ENCODE data around the gene RASA2.
A peak's percentile ranks its signal among the peaks of the same experiment; 100 is the strongest.
"Not testable (repeated sequence)": the region's sequence is repeated elsewhere in the genome, so short reads cannot be mapped to it uniquely, and the experiment has no call there.

RASA2 gene

DNA sequence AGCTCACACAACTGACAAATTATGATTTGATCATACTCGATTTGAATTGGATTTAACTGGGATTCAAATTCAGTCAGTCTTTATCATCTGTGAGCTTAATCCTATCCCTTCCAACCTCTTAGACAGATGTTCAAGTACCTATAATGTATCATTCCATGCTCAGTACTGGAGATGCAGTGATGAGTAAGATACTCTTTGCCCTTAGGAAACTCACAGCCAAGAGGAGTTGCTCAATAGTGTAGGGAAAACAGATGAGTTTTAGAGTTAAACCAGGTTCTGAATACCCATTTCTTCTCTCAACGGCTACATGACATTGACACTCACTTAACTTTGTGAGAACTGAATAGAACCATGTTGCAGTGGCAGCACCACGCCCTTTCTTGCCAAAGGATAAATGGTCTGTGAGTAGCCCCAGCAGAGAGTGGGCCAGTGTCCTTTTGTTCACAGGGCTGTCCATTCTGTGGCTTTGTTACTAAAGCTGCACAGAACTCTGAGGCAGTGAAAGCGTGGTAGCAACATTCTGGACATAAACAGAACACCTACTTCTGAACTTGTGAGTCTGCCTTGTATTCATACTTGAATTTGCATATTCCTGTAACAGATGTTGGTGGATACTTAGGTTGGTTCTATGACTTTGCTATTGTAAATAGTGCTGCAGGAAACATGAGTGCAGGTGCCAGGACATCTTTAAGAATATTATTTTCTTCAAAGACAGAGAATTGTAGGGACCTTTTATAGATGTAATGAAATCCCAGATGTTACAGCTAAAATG, 91.6 kb downstream of the RASA2 start:
- peak; percentile 22 for DNase-seq (ENCODE audit: low read depth)

DNA sequence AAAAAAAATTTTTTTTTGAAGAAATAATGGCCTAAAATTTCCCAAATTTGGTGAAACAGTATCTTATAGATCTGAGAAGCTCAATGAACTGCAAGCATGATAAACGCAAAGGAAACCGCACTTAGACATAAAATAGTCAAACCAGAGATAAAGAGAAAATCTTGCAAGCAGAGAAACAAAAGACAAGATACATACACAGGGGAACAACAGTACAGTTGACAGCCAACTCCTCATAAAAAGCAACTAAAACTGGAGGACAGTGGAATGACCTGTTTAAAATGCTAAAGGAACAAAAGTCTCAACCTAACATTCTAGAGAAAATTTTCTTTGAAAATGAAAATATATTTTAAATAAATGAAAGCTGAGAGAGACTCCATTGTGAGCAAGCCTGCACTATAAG, 107.5 kb downstream of the RASA2 start:
- DNase-seq (ENCODE audit: low read depth): no peak

DNA sequence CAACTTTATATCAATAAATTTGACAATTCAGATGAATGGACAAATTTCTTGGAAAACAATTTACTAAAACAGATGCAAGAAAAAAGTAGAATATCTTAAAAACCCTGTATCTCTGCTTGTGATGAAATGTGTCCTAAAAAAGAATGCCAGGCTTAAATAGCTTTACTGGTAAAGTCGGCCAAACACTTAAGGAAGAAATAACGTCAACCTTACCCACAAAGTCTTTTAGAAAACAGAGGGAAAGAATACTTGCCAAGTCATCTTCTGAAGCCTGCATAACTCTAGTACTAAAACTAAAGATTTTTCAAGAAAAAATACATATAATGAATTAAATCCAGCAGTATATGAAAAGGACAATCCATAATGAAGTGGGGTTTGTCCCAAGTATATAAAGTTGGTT, 111.1 kb downstream of the RASA2 start:
- no peak for DNase-seq (ENCODE audit: low read depth)

DNA sequence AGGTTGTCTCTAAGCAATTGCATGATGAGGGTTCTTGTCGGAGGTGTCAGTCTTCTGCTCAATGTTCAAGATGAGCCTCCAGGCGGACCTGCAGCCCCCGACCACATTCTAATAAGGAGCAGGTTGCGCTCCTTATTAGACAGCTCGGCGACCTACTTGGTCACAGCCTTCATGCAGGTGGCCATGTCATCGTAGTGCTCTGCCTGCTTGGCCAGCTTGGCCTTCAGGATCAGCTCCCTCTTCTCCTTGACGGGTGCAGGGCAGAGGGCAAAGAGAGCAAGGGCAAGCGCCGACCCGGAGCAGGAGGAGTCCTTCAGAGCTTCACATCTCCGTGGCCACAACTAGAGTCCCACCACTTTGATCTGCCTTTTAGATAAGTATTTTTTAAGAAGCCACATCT, 113.5 kb downstream of the RASA2 start:
- DNase-seq (ENCODE audit: low read depth): no peak

DNA sequence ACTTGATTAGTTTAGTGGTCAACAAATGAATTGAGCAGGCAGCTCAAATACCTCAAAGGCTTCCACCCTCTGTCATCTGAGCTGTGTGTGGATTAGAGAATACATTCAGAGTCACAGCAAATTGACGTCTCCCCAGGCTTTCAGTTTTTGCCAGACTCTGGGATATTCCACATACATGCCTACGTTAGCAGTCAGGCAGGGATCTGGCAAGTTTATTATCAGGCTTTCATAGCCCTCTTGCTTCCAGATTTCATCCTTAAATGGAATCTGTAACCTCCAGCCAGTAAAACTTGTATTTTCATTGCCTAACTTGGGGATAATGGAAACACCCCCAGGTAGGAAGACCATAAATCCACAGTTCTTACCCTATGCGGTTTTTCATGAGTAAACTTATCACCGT, 115.9 kb downstream of the RASA2 start:
- DNase-seq (ENCODE audit: low read depth): no peak

DNA sequence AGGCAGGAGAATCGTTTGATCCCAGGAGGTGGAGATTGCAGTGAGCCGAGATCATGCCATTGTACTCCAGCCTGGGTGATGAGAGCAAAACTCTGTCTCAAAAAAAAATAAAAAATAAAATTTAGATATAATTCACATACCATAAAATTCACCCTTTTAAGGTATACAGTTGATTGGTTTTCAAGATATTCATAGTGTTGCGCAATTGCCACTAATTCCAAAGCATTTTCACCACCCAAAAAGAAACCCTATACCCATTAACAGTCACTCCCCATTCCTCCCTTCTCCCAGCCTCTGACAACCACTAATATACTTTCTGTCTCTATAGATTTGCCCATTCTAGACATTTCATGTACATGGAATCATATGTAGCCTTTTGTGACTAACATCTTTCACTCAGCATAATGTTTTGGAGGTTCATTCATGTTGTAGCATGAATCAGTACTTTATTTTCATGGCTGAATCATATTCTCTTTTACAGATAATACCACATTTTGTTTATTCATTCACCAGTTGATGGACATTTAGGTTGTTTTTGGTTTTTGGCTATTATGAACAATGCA, 116.7 kb downstream of the RASA2 start:
- no peak for DNase-seq (ENCODE audit: low read depth)

DNA sequence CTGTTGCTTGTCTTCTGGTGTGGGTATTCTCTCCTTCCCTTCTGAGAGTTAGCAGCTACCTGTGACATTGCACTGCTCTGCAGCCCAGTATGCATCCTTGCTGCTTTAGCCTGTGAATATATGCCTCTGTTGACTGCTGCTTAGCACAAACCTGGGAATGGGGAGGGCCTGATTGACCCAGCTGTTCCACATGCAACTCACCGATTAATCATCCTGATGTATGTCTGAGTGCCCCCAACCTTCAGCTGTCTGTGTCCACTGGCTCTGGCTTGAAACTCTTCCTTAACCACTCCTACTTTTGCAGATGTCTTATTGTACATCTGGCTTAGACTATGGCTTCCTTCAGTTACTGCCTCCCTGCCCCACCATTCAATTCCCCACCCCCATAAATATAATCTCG, 119.1 kb downstream of the RASA2 start:
- no peak for DNase-seq (ENCODE audit: low read depth)

DNA sequence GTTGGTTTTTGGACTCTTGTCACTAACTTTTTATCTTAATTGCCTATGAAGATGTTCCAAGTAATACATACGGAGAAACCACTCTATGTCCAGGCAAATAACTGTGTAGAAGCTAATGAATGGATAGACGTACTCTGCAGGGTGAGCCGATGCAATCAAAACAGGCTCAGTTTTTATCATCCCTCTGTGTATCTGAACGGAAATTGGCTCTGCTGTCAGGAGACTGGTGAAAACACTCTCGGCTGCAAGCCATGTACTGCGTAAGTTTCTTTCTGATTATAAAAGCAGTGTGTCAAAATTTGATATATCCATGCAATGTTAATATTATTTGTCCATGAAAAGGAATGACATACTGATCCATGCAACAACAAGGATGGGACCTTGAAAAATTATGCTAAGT, 121.6 kb downstream of the RASA2 start:
- no peak for DNase-seq (ENCODE audit: low read depth)

DNA sequence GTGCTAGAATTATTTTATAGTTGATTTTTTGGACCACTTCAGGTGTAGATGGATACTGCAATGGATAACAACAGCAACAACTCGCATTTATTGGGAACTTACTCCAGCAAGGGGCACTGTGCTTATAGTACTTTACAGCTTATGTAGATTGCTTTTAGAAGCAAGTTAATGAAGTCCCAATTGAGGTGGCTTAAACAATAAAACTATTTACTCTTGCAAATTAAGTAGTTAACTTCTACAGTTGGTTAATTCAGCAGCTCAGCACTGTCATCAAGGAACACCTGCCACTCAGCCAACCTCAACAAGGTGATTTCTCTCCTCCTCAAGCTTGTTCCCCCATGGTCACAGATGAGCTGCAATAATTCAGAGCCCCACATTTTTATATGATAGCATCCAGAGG, 124.1 kb downstream of the RASA2 start:
- no peak for DNase-seq (ENCODE audit: low read depth)

DNA sequence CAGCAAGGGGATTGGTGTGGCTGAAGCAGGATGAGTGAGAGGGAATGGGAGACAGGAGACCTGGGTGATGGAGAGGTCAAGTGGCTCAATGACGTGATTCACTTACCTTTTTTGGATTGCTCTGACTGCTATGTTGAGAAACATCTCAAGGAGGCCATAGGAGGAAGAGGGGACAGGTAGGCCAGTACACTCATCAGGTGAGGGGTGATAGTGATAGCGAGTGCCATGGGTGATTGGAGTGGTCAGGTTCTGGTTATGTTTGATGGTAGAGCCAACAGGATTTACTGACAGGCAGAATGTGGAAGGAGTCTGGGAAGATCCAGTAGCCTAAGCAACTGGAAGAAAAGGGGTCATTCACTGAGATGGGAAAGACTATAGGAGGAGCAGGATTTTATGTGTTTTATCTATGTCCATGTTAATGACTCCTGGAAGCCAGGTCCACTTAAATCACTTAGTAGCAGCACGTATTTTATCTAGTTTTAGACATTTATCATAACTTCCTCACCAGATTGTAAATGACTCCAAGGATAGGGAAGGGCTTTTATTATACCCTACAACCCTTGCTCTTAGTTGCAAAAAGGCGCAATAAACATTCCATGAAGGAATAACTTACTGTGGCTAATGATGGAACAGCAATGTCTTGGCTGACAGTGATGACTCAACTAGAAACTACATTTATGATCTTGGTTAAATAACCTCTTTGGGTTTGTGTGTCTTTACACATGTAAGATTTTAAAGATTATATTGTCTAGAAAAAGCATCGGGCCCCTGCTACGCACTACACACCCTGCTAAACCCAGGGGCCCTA, 131.5 kb downstream of the RASA2 start:
- no peak for DNase-seq (ENCODE audit: low read depth)

DNA sequence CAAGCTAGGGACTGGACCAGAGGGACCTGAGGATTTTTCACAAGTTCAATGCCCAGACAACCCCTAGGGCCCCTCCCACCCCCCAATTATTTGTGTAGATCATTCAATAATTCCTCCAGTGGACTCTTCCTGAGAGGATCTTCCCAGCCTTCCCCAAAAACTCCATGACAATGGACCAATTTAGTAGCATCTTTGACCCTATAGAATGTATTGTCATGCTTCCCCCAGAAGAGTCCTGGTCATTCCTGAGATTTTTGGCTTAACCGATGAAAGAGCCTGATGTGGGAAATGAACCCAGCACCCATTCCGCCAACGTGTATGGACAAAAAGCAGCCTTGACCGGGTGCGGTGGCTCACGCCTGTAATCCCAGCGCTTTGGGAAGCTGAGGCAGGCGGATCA, 132.1 kb downstream of the RASA2 start:
- DNase-seq (ENCODE audit: low read depth): no peak

DNA sequence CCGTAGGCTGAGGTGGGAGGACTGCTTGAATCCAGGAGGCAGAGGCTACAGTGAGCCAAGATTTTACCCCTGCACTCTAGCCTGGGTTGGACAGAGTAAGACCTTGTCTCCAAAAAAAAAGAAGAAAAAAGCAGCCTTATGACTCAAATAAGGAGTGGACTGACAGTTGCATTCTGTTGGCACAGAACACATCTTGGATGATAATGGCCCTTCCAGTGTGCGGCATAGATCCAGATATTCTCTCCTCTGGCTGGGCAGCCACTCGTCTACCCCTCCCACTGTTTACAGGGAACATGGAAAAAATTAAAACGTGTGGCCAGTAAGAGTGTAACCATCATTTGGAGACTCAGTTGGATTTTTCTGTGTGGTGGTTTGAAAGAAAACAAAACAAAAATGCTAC, 132.6 kb downstream of the RASA2 start:
- no peak for DNase-seq (ENCODE audit: low read depth)

DNA sequence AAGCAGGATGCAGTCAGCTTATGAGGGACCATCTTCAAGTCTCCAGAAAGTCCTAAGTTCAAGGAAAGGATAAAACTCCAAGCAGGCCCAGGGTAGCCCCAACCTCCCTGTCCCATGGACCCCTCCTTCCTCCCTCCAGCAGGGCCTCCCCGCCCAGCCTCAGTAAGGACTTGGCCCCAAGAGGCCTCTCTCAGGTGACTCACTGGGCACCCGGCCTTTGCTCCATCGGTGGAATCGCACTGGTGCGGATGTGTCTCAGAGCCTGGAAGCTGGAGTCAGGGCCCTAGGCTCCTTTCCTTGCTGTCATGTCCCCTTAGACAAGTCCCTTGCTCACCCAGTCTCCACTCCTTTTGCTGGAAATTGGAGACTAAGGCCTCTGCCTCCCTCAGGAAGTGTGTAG, 136.9 kb downstream of the RASA2 start:
- DNase-seq (ENCODE audit: low read depth): no peak

DNA sequence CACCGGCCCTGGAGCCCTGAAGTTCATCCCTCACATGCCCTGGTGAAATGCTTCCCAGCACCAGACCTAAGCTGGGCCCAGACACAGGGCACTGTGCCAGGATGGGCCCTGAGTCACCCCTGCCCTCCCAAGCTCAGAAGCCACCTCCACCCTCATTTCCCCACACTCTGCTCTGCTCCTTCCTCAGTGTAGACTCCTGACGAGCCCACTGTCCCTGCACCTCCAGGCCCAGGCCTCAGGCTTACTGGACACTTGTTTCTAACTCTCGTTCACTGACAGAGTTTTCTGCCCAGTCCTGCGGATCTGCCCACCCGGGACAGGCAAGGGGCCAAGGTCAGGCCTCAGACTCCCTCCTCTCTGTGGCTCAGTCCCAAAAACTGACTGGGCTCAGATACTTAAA, 138.7 kb downstream of the RASA2 start:
- DNase-seq (ENCODE audit: low read depth): no peak

DNA sequence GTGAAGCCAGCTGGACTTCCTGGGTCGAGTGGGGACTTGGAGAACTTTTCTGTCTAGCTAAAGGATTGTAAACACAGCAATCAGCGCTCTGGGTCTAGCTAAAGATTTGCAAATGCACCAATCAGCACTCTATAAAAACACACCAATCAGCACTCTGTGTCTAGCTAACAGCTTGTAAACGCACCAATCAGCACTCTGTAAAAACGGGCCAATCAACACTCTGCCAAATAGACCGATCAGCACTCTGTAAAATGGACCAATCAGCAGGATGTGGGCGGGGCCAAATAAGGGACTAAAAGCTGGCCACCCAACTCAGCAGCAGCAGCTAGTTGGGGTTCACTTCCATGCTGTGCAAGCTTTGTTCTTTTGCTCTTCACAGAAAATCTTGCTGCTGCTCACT, 141.5 kb downstream of the RASA2 start:
- DNase-seq (ENCODE audit: low read depth): not testable (repeated sequence)

DNA sequence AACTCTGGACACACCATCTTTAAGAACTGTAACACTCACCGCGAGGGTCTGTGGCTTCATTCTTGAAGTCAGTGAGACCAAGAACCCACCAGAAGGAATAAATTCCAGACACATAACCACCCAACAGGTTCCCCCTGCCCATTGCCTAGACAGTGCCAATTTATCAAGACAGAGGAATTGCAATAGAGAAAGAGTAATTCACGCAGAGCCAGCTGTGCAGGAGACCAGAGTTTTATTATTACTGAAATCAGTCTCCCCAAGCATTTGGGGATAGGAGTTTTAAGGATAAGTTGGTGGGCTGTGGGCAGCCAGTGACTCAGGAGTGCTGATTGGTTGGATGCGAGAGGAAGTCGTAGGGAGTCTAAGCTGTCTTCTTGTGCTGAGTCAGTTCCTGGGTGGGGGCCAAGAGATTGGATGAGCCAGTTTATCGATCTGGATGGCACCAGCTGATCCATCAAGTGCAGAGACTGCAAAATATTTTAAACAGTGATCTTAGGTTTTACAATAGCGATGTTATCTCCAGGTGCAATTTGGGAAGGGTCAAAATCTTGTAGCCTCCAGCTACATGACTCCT, 142.1 kb downstream of the RASA2 start:
- not testable (repeated sequence) for DNase-seq (ENCODE audit: low read depth)

DNA sequence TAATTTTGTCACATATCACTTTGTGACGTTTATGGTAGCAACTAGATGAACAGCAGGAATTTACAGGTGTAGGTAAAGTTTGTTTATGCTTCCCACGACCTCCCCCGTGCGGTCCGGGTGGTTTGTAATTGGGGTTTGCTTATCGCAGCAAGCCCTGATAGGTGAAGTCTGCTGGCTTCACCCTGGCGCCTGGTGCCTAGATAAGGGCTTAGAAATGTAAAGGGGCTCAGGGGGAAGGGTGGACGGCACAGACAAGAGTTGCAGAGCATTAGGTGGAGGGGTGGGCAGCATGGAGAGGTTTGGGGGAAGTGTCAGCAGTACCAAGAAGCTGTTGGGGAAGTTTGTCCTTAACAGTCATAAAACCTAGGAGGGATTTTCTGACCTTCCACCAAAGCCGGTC, 143.1 kb downstream of the RASA2 start:
- no peak for DNase-seq (ENCODE audit: low read depth)

DNA sequence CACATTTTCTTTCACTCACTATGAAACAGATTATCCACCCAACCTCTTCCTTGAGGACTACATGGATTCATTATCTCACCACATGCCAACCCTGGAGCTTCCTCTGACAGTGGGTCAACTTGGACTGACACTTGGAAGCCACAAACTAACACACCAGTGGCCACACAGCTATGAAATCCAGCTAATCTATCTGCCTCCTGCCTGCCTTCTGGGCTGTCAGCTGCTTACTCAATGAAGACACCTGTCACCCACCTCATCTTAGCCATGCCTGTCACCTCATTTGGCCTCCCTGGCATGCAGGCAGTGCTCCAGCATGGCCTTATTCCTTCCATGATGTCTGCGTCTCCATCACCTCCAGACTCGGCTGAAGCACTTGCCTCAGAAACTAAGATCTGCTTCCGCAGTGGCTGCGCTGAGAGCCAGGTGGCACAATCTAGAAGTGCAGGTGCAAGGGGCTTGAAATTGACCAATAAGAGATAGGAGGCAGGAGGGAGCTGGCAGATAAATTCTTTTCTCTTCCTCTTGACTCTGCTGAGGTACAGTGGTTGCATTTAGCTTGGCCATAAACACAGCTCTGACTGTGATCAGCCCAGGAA, 146.1 kb downstream of the RASA2 start:
- DNase-seq (ENCODE audit: low read depth): no peak

DNA sequence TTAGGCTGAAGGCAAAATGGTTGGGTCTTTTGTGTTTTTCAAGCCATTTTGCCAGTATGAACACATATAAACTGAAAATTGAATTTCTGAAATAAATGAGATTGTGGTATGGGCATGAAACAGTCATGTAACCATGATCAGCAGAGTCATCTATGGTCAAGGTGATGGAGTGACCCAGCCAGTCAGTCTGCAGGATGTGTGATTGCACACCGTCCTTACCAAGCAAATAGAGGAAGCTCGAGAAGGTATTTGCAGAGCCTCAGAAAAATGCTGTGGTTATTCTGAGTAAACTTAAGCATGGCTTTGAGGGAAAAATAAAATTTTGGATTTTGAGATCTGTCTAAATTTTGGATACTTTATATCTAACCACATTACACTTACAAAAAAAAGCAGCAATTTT, 155.4 kb downstream of the RASA2 start:
- no peak for DNase-seq (ENCODE audit: low read depth)

DNA sequence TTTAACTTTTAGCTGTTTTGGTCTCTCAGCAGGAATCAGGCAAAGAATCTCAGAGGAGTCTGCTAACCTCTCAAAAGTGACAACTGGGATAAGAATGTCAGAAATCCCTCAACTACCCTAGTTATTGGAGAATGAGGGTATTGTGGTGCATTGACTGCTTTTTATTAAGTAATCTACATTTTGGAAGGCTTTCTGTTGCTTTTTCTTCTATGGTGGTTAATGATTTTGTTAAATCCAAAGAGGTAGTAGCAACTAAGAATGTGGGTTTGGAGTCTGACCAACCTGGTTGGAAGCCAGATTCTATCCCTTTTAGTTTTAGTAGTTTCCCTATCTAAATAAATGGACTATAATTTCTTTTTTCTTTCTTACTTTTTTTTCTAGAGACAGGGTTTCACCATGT, 156.6 kb downstream of the RASA2 start:
- DNase-seq (ENCODE audit: low read depth): no peak

DNA sequence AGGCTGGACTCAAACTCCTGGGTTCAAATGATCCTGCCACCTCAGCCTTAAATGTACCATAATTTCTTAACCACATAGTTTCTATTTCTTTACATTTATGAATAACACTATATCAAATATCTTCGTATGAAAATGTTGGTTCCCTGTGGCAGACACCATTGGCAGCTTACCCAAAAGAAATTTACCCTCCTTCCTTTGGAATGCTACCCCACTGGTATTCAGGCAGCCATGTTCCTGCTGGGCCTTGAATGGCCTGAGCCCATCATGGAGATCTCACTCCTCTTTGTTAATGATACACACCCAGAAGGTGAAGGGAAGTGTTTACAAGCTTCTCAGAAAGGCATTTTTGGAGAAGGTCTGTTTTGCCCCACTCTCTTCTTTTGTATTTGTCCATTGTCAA, 157.0 kb downstream of the RASA2 start:
- no peak for DNase-seq (ENCODE audit: low read depth)

DNA sequence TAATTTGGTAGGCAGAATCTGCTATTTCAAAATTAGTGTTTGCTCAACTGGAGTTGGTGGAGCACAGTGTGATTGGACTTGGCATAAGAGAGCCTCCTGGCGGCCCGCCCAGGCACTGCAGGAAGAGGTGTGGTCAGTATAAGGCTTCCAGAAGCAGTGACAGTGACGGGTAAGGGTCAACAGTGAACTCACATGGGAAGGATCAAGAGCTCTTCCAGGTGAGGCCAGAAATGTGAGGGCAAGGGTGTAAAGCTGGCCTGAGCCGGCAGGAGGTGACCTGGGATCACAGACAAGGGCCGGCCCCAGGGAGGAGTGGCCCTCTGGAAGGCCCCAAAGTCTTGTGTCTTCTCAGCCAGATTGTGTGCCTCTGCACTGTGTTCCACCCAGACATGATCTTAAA, 158.1 kb downstream of the RASA2 start:
- no peak for DNase-seq (ENCODE audit: low read depth)

Measured in HS-5 (cell line).